Femur (tissue), 1 donor: ENCODE data around the gene TBC1D16.

Source experiments
- DNase-seq: peaks from one replicate; pipeline ENCODE4 v3.0.0-alpha.2; 2017

Gene TBC1D16

GRCh38 chr17:79987187-79987934 lies 48.3 kb downstream of the TBC1D16 start:
- no peak for DNase-seq

- peak; percentile 52 for DNase-seq
Observed at GRCh38 chr17:79986411-79987186, 49.1 kb downstream of the TBC1D16 start.

- no peak for DNase-seq
Observed at GRCh38 chr17:79985943-79986391, 49.7 kb downstream of the TBC1D16 start.

- no peak for DNase-seq
Observed at GRCh38 chr17:79985361-79985942, 50.2 kb downstream of the TBC1D16 start.

GRCh38 chr17:79984877-79985276 lies 50.8 kb downstream of the TBC1D16 start:
- DNase-seq, result peak; percentile 10

- no peak for DNase-seq
Observed at GRCh38 chr17:79984045-79984840, 51.4 kb downstream of the TBC1D16 start.

GRCh38 chr17:79983456-79983855 lies 52.2 kb downstream of the TBC1D16 start:
- peak; percentile 21 for DNase-seq

- DNase-seq, result no peak
Observed at GRCh38 chr17:79982986-79983385, 52.7 kb downstream of the TBC1D16 start.

- DNase-seq, result peak; percentile 12
Observed at GRCh38 chr17:79981661-79982101, 54.0 kb downstream of the TBC1D16 start.

- peak; percentile 12 for DNase-seq
Observed at GRCh38 chr17:79981090-79981489, 54.6 kb downstream of the TBC1D16 start.

GRCh38 chr17:79980246-79981043 lies 55.2 kb downstream of the TBC1D16 start:
- DNase-seq, result peak; percentile 15

GRCh38 chr17:79979816-79980215 lies 55.9 kb downstream of the TBC1D16 start:
- peak; percentile 9 for DNase-seq

- peak; percentile 17 for DNase-seq
Observed at GRCh38 chr17:79979221-79979741, 56.4 kb downstream of the TBC1D16 start.

GRCh38 chr17:79978548-79978855 lies 57.2 kb downstream of the TBC1D16 start:
- peak; percentile 14 for DNase-seq

- peak; percentile 57 for DNase-seq
Observed at GRCh38 chr17:79977708-79978547, 57.7 kb downstream of the TBC1D16 start.

GRCh38 chr17:79977161-79977631 lies 58.5 kb downstream of the TBC1D16 start:
- peak; percentile 15 for DNase-seq

GRCh38 chr17:79976451-79976850 lies 59.2 kb downstream of the TBC1D16 start:
- DNase-seq, result peak; percentile 11

GRCh38 chr17:79975498-79976134 lies 60.1 kb downstream of the TBC1D16 start:
- peak; percentile 9 for DNase-seq

GRCh38 chr17:79974566-79975497 lies 60.8 kb downstream of the TBC1D16 start:
- DNase-seq, result peak; percentile 16
